SH-SY5Y (cell line): ENCODE data around the gene SLC7A8.

ENCODE experiments used
- GATA2 ChIP-seq: IDR thresholded peaks from 2 replicates; pipeline ENCODE4 v1.6.1; 2011; ENCODE audit warnings: mild to moderate bottlenecking, low read depth, low read length
- GATA3 ChIP-seq: IDR thresholded peaks from 2 replicates; pipeline ENCODE4 v1.6.1; 2011; ENCODE audit warnings: low read depth, mild to moderate bottlenecking, low read length, moderate library complexity

DNA sequence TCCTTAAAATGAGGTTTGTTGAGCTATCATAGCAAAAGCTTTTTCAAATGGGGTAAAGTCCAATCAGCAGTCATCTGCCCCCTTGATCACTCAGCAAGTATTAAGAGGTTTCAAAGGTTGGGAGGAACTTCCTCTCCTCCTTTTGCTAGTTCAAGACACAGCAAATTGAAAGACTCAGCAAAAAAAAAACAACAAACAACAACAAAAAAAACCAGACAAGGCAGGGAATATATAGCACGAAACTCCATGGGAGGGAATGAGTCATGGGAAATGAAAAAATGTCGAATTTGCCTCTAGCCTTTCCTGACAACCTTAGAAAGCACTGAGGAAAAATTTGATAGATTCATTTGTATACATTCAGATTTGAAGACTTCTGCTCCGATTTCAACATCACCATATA is 1.6 kb upstream of the SLC7A8 start:
- no peak for TF ChIP-seq GATA3
- TF ChIP-seq GATA2, result no peak
